H9 (cell line): ENCODE data around the gene IREB2. TPM values are rescaled to one million over a fixed set of nuclear protein-coding genes. Genes with fewer than 3 reads are reported as not detected.

Source experiments
- DNase-seq: peaks from one replicate; pipeline ENCODE4 v3.0.0-alpha.2; 2017
- H2AFZ ChIP-seq: one replicate; pipeline ENCODE4 v1.6.1; 2013; ENCODE audit warnings: mild to moderate bottlenecking, low read length, control low read depth, moderate library complexity
- H2AK5ac ChIP-seq: 2 replicates; pipeline ENCODE4 v1.6.1; 2013; ENCODE audit warnings: low read length, control low read depth, mixed read lengths; ENCODE audit not compliant: insufficient read length
- H2BK120ac ChIP-seq: one replicate; pipeline ENCODE4 v1.6.1; 2013; ENCODE audit warnings: low read depth, mild to moderate bottlenecking, low read length, control low read depth, inconsistent platforms; ENCODE audit not compliant: poor library complexity, severe bottlenecking
- H2BK12ac ChIP-seq: 2 replicates; pipeline ENCODE4 v1.6.1; 2013; ENCODE audit warnings: low read length, control low read depth, mixed read lengths, low read depth; ENCODE audit not compliant: insufficient read length
- H2BK15ac ChIP-seq: 2 replicates; pipeline ENCODE4 v1.6.1; 2013; ENCODE audit warnings: low read depth, low read length, control low read depth
- H2BK20ac ChIP-seq: one replicate; pipeline ENCODE4 v1.6.1; 2013; ENCODE audit warnings: low read depth, mild to moderate bottlenecking, low read length, control low read depth, inconsistent platforms; ENCODE audit not compliant: poor library complexity, severe bottlenecking
- H2BK5ac ChIP-seq: 2 replicates; pipeline ENCODE4 v1.6.1; 2013; ENCODE audit warnings: low read length, control low read depth, mixed read lengths; ENCODE audit not compliant: insufficient read length
- H3K14ac ChIP-seq: 2 replicates; pipeline ENCODE4 v1.6.1; 2013; ENCODE audit warnings: low read length, control low read depth; ENCODE audit not compliant: insufficient read depth
- H3K18ac ChIP-seq: 2 replicates; pipeline ENCODE4 v1.6.1; 2013; ENCODE audit warnings: low read depth, mild to moderate bottlenecking, mixed read lengths, low read length, control low read depth; ENCODE audit not compliant: insufficient read length
- H3K23ac ChIP-seq: 2 replicates; pipeline ENCODE4 v1.6.1; 2013; ENCODE audit warnings: low read length, control low read depth, mixed read lengths, low read depth; ENCODE audit not compliant: insufficient read length
- H3K23me2 ChIP-seq: 2 replicates; pipeline ENCODE4 v1.6.1; 2013; ENCODE audit warnings: low read depth, mild to moderate bottlenecking, mixed read lengths, low read length, control low read depth; ENCODE audit not compliant: insufficient read length, poor library complexity, severe bottlenecking
- H3K27ac ChIP-seq: 2 replicates; pipeline ENCODE4 v1.5.1; 2013; ENCODE audit warnings: low read length, control low read depth, mixed read lengths, low read depth; ENCODE audit not compliant: insufficient read length
- H3K27me3 ChIP-seq: 2 replicates; pipeline ENCODE4 v1.6.1; 2013; ENCODE audit warnings: low read length, control low read depth, inconsistent platforms; ENCODE audit not compliant: insufficient read depth
- H3K4ac ChIP-seq: 2 replicates; pipeline ENCODE4 v1.6.1; 2013; ENCODE audit warnings: low read depth, mild to moderate bottlenecking, control low read depth, inconsistent platforms, low read length, moderate library complexity
- H3K4me1 ChIP-seq: 2 replicates; pipeline ENCODE4 v1.6.1; 2013; ENCODE audit warnings: low read length, control low read depth, inconsistent platforms; ENCODE audit not compliant: insufficient read depth
- H3K4me2 ChIP-seq: 2 replicates; pipeline ENCODE4 v1.6.1; 2013; ENCODE audit warnings: low read length, control low read depth, mixed read lengths; ENCODE audit not compliant: insufficient read length, insufficient read depth
- H3K56ac ChIP-seq: 2 replicates; pipeline ENCODE4 v1.6.1; 2013; ENCODE audit warnings: low read depth, mild to moderate bottlenecking, mixed read lengths, low read length, control low read depth; ENCODE audit not compliant: insufficient read length
- H3K79me1 ChIP-seq: 2 replicates; pipeline ENCODE4 v1.6.1; 2013; ENCODE audit warnings: low read depth, mild to moderate bottlenecking, moderate library complexity, low read length, control low read depth, inconsistent platforms; ENCODE audit not compliant: insufficient read depth, poor library complexity, severe bottlenecking
- H3K79me2 ChIP-seq: 2 replicates; pipeline ENCODE4 v1.6.1; 2013; ENCODE audit warnings: low read length, control low read depth, inconsistent platforms; ENCODE audit not compliant: insufficient read depth
- H3K9ac ChIP-seq: 2 replicates; pipeline ENCODE4 v1.6.1; 2013; ENCODE audit warnings: low read length, control low read depth, mixed read lengths; ENCODE audit not compliant: insufficient read length; ENCODE audit errors: extremely low read depth
- H3K9me3 ChIP-seq: one replicate; pipeline ENCODE4 v1.6.1; 2013; ENCODE audit warnings: low read depth, low read length, inconsistent platforms; ENCODE audit not compliant: control insufficient read depth
- H3T11ph ChIP-seq: one replicate; pipeline ENCODE4 v1.6.1; 2013; ENCODE audit warnings: mild to moderate bottlenecking, low read length, control low read depth, inconsistent platforms
- H4K20me1 ChIP-seq: one replicate; pipeline ENCODE4 v1.6.1; 2013; ENCODE audit not compliant: control insufficient read depth, insufficient read length, insufficient read depth
- H4K5ac ChIP-seq: 2 replicates; pipeline ENCODE4 v1.6.1; 2013; ENCODE audit warnings: low read depth, mild to moderate bottlenecking, mixed read lengths, low read length, control low read depth; ENCODE audit not compliant: insufficient read length
- H4K8ac ChIP-seq: replicated peaks from 2 replicates; pipeline ENCODE4 v1.6.1; 2013; ENCODE audit warnings: low read length, control low read depth, mixed read lengths, low read depth; ENCODE audit not compliant: insufficient read length
- H4K91ac ChIP-seq: 2 replicates; pipeline ENCODE4 v1.6.1; 2013; ENCODE audit warnings: low read depth, mild to moderate bottlenecking, moderate library complexity, mixed read lengths, low read length, control low read depth; ENCODE audit not compliant: insufficient read length
- H3K27ac Mint-ChIP-seq, 3 experiments: 2 replicates in 2 of 3; 3 replicates in 1 of 3; pipeline ENCODE4 v1.8.0; 2020 to 2021; ENCODE audit warnings: mixed read lengths in 3 of 3, mild to moderate bottlenecking in 1 of 3, moderate library complexity in 1 of 3
- H3K27me3 Mint-ChIP-seq: 2 replicates; pipeline ENCODE4 v1.8.0; 2021; ENCODE audit warnings: low read depth, mild to moderate bottlenecking, moderate library complexity, mixed read lengths
- H3K36me3 Mint-ChIP-seq, 3 experiments: 2 replicates in 2 of 3; 3 replicates in 1 of 3; pipeline ENCODE4 v1.8.0; 2020 to 2021; ENCODE audit warnings: low read depth in 3 of 3, mixed read lengths in 3 of 3; ENCODE audit not compliant: insufficient read depth in 1 of 3
- H3K4me1 Mint-ChIP-seq, 2 experiments: 2 replicates each; pipeline ENCODE4 v1.8.0; 2020; ENCODE audit warnings: mixed read lengths in 2 of 2
- H3K4me3 Mint-ChIP-seq, 2 experiments: 2 replicates in 1 of 2; 3 replicates in 1 of 2; pipeline ENCODE4 v1.8.0; 2020 to 2021; ENCODE audit warnings: mild to moderate bottlenecking in 2 of 2, mixed read lengths in 2 of 2, moderate library complexity in 1 of 2
- H3K9me3 Mint-ChIP-seq, 2 experiments: 2 replicates in 1 of 2; 3 replicates in 1 of 2; pipeline ENCODE4 v1.8.0; 2020; ENCODE audit warnings: mild to moderate bottlenecking in 2 of 2, mixed read lengths in 2 of 2, moderate library complexity in 1 of 2
- WGBS: extraction: QIAGEN DNeasy Blood & Tissue Kit; methylation state at CpG from one replicate; pipeline ENCODE4 v1.1.7; 2013; ENCODE audit warnings: missing lambda C conversion rate, low lambda C conversion rate, mixed read lengths; ENCODE audit not compliant: insufficient read length; ENCODE audit errors: extremely low coverage; 5-methylcytosine and 5-hydroxymethylcytosine counted together
- total RNA-seq: library from RNA; stranded (reverse); gene quantifications from 2 replicates; pipeline ENCODE4 v1.2.1, GENCODE V29; 2021
- TF ChIP-seq, protein P1 (sequence below): fragments of 200-600 bp; sonication (generic); conservative IDR thresholded peaks from 3 replicates; pipeline ENCODE4 v1.8.0; 2021; ENCODE audit warnings: antibody characterized with exemption, mild to moderate bottlenecking

Gene IREB2
- total RNA-seq, 1 experiment from 2014 or later = 87.6 TPM

DNA sequence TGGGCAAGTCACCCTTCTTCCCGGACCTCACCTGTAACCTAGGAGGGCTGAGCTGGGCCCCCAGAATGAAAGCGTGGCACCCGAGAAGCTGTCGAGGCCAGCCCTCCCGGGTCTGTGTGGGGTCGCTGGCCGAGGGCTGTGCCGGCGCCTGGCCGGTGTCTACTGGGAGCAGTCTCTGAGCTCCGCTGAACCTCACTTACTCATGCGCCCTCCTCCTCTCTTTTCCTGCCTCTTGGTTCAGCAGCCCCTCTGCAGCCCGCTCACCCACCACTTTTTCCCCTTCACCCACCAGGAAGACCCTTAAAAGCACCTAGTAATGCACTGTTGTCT lies 69.8 kb downstream of the IREB2 start:
- no peak overlapping the region for H3K23ac ChIP-seq
- no peak overlapping the region for H2AK5ac ChIP-seq
- peaks cover 10% of the 10 kb centered on the region for H3K23me2 ChIP-seq
- no peak overlapping the region for H2BK20ac ChIP-seq
- Mint-ChIP-seq H3K27me3 (peaks cover 28% of the 10 kb centered on the region), H3K4me3 (peak overlapping the region; percentile 71 to 91), H3K27ac (no peak overlapping the region), H3K9me3 (peaks cover 0 to 5% of the 10 kb centered on the region in 2 experiments; a peak in 3 of 5 replicates), H3K4me1 (peaks cover 8 to 9% of the 10 kb centered on the region in 2 experiments), H3K36me3 (no peaks in the 10 kb centered on the region)
- no peaks in the 10 kb centered on the region; the same call in 1 of the 2 replicates for H3K4me1 ChIP-seq
- no peak overlapping the region for H3T11ph ChIP-seq
- no peak overlapping the region for H3K27ac ChIP-seq
- DNase-seq = no peak
- no peak overlapping the region for H2AFZ ChIP-seq
- no peaks in the 10 kb centered on the region for H3K9me3 ChIP-seq
- no peak overlapping the region for H2BK120ac ChIP-seq
- no peak overlapping the region for H3K56ac ChIP-seq
- no peak overlapping the region for H4K91ac ChIP-seq
- H3K79me1 ChIP-seq = no peaks in the 10 kb centered on the region
- no peak overlapping the region for H2BK5ac ChIP-seq
- no peak overlapping the region for H2BK15ac ChIP-seq
- TF ChIP-seq, protein P1, sequence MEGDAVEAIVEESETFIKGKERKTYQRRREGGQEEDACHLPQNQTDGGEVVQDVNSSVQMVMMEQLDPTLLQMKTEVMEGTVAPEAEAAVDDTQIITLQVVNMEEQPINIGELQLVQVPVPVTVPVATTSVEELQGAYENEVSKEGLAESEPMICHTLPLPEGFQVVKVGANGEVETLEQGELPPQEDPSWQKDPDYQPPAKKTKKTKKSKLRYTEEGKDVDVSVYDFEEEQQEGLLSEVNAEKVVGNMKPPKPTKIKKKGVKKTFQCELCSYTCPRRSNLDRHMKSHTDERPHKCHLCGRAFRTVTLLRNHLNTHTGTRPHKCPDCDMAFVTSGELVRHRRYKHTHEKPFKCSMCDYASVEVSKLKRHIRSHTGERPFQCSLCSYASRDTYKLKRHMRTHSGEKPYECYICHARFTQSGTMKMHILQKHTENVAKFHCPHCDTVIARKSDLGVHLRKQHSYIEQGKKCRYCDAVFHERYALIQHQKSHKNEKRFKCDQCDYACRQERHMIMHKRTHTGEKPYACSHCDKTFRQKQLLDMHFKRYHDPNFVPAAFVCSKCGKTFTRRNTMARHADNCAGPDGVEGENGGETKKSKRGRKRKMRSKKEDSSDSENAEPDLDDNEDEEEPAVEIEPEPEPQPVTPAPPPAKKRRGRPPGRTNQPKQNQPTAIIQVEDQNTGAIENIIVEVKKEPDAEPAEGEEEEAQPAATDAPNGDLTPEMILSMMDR = no peak
- H3K27me3 ChIP-seq = peaks cover 5% of the 10 kb centered on the region; the same call in 1 of the 2 replicates
- WGBS = no CpG with 5 or more reads among the region's 13 CpGs
- no peak overlapping the region for H2BK12ac ChIP-seq
- H3K9ac ChIP-seq = peak overlapping the region; percentile 59
- peak overlapping the region; percentile 81; the same call in 1 of the 2 replicates for H3K14ac ChIP-seq
- H3K4me2 ChIP-seq = peak overlapping the region; percentile 95
- no peak overlapping the region for H3K4ac ChIP-seq
- H4K20me1 ChIP-seq = no peaks in the 10 kb centered on the region
- H4K5ac ChIP-seq = no peak overlapping the region
- H3K79me2 ChIP-seq = no peaks in the 10 kb centered on the region
- H3K18ac ChIP-seq = no peak overlapping the region
- no peak overlapping the region for H4K8ac ChIP-seq
